Measurements from ENCODE around the gene MYH10. TPM values are rescaled to one million over a fixed set of nuclear protein-coding genes. Genes with fewer than 3 reads are reported as not detected.
A peak's percentile ranks its signal among the peaks of the same experiment; 100 is the strongest.

Gene MYH10
- total RNA-seq, 1 experiment from 2014 or later = 251 TPM

- no peak overlapping the region for H4K8ac ChIP-seq (replicated peaks; ENCODE audit: insufficient read length, low read depth, low read length)
- no peak overlapping the region for H3K9ac ChIP-seq (ENCODE audit: extremely low read depth, insufficient read length, low read length)
- H3K27ac ChIP-seq (ENCODE audit: insufficient read length, low read depth, low read length) = no peak overlapping the region
- Mint-ChIP-seq H3K4me1 (no peaks in the 10 kb centered on the region), H3K36me3 (ENCODE audit: insufficient read depth in 1 of 3, low read depth in 3 of 3) (peaks cover 65 to 99% (median 97%) of the 10 kb centered on the region in 3 experiments), H3K27ac (peak overlapping the region in 1 of 3 experiments; percentile 42; a peak in 1 of 7 replicates), H3K9me3 (no peaks in the 10 kb centered on the region), H3K4me3 (no peak overlapping the region), H3K27me3 (ENCODE audit: low read depth) (no peaks in the 10 kb centered on the region)
- H2BK20ac ChIP-seq (ENCODE audit: low read depth, low read length, poor library complexity, severe bottlenecking) = no peak overlapping the region
- H4K91ac ChIP-seq (ENCODE audit: insufficient read length, low read depth, low read length) = no peak overlapping the region
- no peaks in the 10 kb centered on the region for H3K79me1 ChIP-seq (ENCODE audit: insufficient read depth, low read depth, low read length, poor library complexity, severe bottlenecking)
- no peak overlapping the region for H3K14ac ChIP-seq (ENCODE audit: insufficient read depth, low read length)
- no peak overlapping the region for H3K4ac ChIP-seq (ENCODE audit: low read depth, low read length)
- no peaks in the 10 kb centered on the region for H3K9me3 ChIP-seq (ENCODE audit: control insufficient read depth, low read depth, low read length)
- H3K18ac ChIP-seq (ENCODE audit: insufficient read length, low read depth, low read length) = no peak overlapping the region
- H3K23ac ChIP-seq (ENCODE audit: insufficient read length, low read depth, low read length) = no peak overlapping the region
- no peak overlapping the region for H2AK5ac ChIP-seq (ENCODE audit: insufficient read length, low read length)
- DNase-seq = no peak
- no peak overlapping the region for H3K56ac ChIP-seq (ENCODE audit: insufficient read length, low read depth, low read length)
- no peaks in the 10 kb centered on the region for H3K27me3 ChIP-seq (ENCODE audit: insufficient read depth, low read length)
- no peak overlapping the region for H2BK120ac ChIP-seq (ENCODE audit: low read depth, low read length, poor library complexity, severe bottlenecking)
- H3K79me2 ChIP-seq (ENCODE audit: insufficient read depth, low read length) = no peaks in the 10 kb centered on the region
- no CpG with 5 or more reads among the region's 11 CpGs for WGBS (ENCODE audit: extremely low coverage, insufficient read length, low lambda C conversion rate)
- no peak overlapping the region for H2BK12ac ChIP-seq (ENCODE audit: insufficient read length, low read depth, low read length)
- no peak overlapping the region for H2AFZ ChIP-seq (ENCODE audit: low read length)
- H3T11ph ChIP-seq (ENCODE audit: low read length) = no peak overlapping the region
- H2BK5ac ChIP-seq (ENCODE audit: insufficient read length, low read length) = no peak overlapping the region
- no peaks in the 10 kb centered on the region for H3K23me2 ChIP-seq (ENCODE audit: insufficient read length, low read depth, low read length, poor library complexity, severe bottlenecking)
- TF ChIP-seq, protein P1, sequence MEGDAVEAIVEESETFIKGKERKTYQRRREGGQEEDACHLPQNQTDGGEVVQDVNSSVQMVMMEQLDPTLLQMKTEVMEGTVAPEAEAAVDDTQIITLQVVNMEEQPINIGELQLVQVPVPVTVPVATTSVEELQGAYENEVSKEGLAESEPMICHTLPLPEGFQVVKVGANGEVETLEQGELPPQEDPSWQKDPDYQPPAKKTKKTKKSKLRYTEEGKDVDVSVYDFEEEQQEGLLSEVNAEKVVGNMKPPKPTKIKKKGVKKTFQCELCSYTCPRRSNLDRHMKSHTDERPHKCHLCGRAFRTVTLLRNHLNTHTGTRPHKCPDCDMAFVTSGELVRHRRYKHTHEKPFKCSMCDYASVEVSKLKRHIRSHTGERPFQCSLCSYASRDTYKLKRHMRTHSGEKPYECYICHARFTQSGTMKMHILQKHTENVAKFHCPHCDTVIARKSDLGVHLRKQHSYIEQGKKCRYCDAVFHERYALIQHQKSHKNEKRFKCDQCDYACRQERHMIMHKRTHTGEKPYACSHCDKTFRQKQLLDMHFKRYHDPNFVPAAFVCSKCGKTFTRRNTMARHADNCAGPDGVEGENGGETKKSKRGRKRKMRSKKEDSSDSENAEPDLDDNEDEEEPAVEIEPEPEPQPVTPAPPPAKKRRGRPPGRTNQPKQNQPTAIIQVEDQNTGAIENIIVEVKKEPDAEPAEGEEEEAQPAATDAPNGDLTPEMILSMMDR (conservative IDR thresholded peaks at IDR 0.05) = no peak
- no peaks in the 10 kb centered on the region for H4K20me1 ChIP-seq (ENCODE audit: control insufficient read depth, insufficient read depth, insufficient read length)
- H3K4me1 ChIP-seq (ENCODE audit: insufficient read depth, low read length) = no peaks in the 10 kb centered on the region
- H4K5ac ChIP-seq (ENCODE audit: insufficient read length, low read depth, low read length) = no peak overlapping the region
- no peak overlapping the region for H3K4me2 ChIP-seq (ENCODE audit: insufficient read depth, insufficient read length, low read length)
- H2BK15ac ChIP-seq (ENCODE audit: low read depth, low read length) = no peak overlapping the region
Observed at GRCh38 chr17:8479431-8479947, 151.0 kb downstream of the MYH10 start.
